BLaER1 (cell line): Measurements from ENCODE around the gene FAM237B.

Source experiments
- H3K27ac ChIP-seq: shearing (Covaris generic); formaldehyde crosslinking; 2 replicates; pipeline ENCODE4 v1.8.1; 2022
- H3K27me3 ChIP-seq: shearing (Covaris generic); formaldehyde crosslinking; 2 replicates; pipeline ENCODE4 v1.8.1; 2022
- H3K36me3 ChIP-seq: shearing (Covaris generic); formaldehyde crosslinking; 2 replicates; pipeline ENCODE4 v1.8.1; 2022
- H3K4me1 ChIP-seq: shearing (Covaris generic); formaldehyde crosslinking; 2 replicates; pipeline ENCODE4 v1.8.1; 2022
- H3K4me2 ChIP-seq: shearing (Covaris generic); formaldehyde crosslinking; 2 replicates; pipeline ENCODE4 v1.8.1; 2022
- H3K4me3 ChIP-seq: shearing (Covaris generic); formaldehyde crosslinking; 2 replicates; pipeline ENCODE4 v1.8.1; 2022
- H3K9ac ChIP-seq: shearing (Covaris generic); formaldehyde crosslinking; 2 replicates; pipeline ENCODE4 v1.8.1; 2022
- H3K9me3 ChIP-seq: shearing (Covaris generic); formaldehyde crosslinking; 2 replicates; pipeline ENCODE4 v1.8.1; 2022
- H4K20me1 ChIP-seq: shearing (Covaris generic); formaldehyde crosslinking; 2 replicates; pipeline ENCODE4 v1.8.1; 2022
- Cebpa-rat ChIP-seq: shearing (Covaris generic); IDR thresholded peaks from 2 replicates; pipeline ENCODE4 v1.8.1; 2022

Gene FAM237B

GRCh38 chr7:90298145-90299038, 22.7 kb downstream of the FAM237B start:
- no peaks in the 10 kb centered on the region for H3K4me1 ChIP-seq
- TF ChIP-seq Cebpa-rat, result no peak
- H3K9ac ChIP-seq, result no peak overlapping the region
- H3K9me3 ChIP-seq, result no peaks in the 10 kb centered on the region
- no peak overlapping the region for H3K4me3 ChIP-seq
- H3K27ac ChIP-seq, result no peak overlapping the region
- no peaks in the 10 kb centered on the region for H4K20me1 ChIP-seq
- H3K4me2 ChIP-seq, result no peak overlapping the region
- no peaks in the 10 kb centered on the region for H3K27me3 ChIP-seq
- H3K36me3 ChIP-seq, result no peaks in the 10 kb centered on the region

- no peak overlapping the region for H3K9ac ChIP-seq
- no peak overlapping the region for H3K4me2 ChIP-seq
- no peak overlapping the region for H3K27ac ChIP-seq
Measured at GRCh38 chr7:90290244-90291113, 30.6 kb downstream of the FAM237B start.

DNA sequence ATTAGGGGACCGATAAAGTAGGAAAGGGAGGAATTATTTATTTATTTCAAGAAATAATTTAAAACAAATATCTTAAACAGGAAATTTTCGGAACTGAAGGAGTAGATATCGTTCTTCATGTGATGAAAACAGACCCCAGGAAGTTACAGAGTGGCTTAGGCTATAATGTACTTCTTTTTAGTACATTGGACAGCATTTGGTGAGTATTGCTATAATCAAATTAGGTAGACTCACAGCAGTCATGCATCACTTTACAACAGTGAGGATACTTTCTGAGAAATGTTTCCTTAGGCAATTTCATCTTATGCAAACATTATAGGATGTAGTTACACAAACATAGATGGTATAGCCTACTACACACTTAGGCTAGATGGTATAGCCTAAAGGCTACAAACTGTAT, 33.0 kb downstream of the FAM237B start:
- peaks cover 8% of the 10 kb centered on the region; the same call in 1 of the 2 replicates for H3K9me3 ChIP-seq
- no peaks in the 10 kb centered on the region for H3K36me3 ChIP-seq
- no peak overlapping the region for H3K9ac ChIP-seq
- H3K27ac ChIP-seq, result no peak overlapping the region
- H4K20me1 ChIP-seq, result no peaks in the 10 kb centered on the region
- no peak overlapping the region for H3K4me3 ChIP-seq
- no peak overlapping the region for H3K4me2 ChIP-seq
- no peak for TF ChIP-seq Cebpa-rat
- H3K27me3 ChIP-seq, result no peaks in the 10 kb centered on the region
- no peaks in the 10 kb centered on the region for H3K4me1 ChIP-seq

More at GRCh38 chr7:90290244-90291113, 30.6 kb downstream of the FAM237B start:
- Histone ChIP-seq H3K27me3 (no peaks in the 10 kb centered on the region), H4K20me1 (no peaks in the 10 kb centered on the region), H3K9me3 (peaks cover 8% of the 10 kb centered on the region; the same call in 1 of the 2 replicates), H3K4me3 (no peak overlapping the region), H3K36me3 (no peaks in the 10 kb centered on the region), H3K4me1 (no peaks in the 10 kb centered on the region)
- TF ChIP-seq Cebpa-rat, result no peak

DNA sequence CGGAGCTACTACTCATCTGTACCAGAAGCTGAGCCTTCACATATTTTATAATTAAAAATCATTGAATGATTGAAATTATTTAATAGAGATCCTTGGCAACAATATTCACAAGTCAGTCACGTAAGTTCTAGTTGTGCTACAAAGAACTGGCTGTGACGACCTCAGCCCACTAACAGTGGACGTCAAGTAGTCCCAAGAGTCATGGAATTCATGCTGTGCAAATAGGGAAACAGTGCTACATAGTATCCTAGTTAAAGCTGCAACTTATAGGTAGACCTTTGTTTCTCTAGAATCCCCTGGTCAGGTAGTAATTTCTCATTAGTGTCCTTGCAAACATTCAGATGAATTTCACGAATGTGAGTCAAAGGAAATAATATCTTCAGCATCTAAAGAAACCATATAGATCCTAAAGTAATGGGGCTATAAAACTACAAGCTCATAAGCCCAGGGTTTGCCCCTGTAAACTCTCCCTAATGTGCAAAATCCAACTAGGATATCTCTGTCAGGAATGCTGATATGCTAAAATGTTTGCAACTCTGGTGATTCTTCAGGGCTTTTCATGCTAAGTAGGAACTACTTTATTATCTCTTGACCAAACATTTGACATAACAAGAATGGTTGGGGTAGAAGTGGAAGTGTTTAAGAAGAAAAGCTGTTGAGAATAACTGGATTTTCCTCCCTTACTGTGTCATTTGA, 44.9 kb downstream of the FAM237B start:
- Histone ChIP-seq H3K4me1 (no peaks in the 10 kb centered on the region), H4K20me1 (no peaks in the 10 kb centered on the region), H3K4me2 (no peak overlapping the region), H3K27me3 (no peaks in the 10 kb centered on the region), H3K9ac (no peak overlapping the region), H3K36me3 (no peaks in the 10 kb centered on the region), H3K9me3 (no peaks in the 10 kb centered on the region), H3K27ac (no peak overlapping the region), H3K4me3 (no peak overlapping the region)
- no peak for TF ChIP-seq Cebpa-rat

GRCh38 chr7:90274161-90274560, 46.9 kb downstream of the FAM237B start:
- H3K36me3 ChIP-seq, result no peaks in the 10 kb centered on the region
- no peaks in the 10 kb centered on the region for H4K20me1 ChIP-seq
- no peak overlapping the region for H3K4me3 ChIP-seq
- H3K4me2 ChIP-seq, result no peak overlapping the region
- no peaks in the 10 kb centered on the region for H3K9me3 ChIP-seq
- H3K4me1 ChIP-seq, result no peaks in the 10 kb centered on the region
- no peaks in the 10 kb centered on the region for H3K27me3 ChIP-seq
- TF ChIP-seq Cebpa-rat, result no peak
- H3K27ac ChIP-seq, result no peak overlapping the region
- no peak overlapping the region for H3K9ac ChIP-seq

GRCh38 chr7:90272242-90272641, 48.9 kb downstream of the FAM237B start:
- TF ChIP-seq Cebpa-rat, result no peak

GRCh38 chr7:90271753-90272152, 49.4 kb downstream of the FAM237B start:
- Histone ChIP-seq H3K9me3 (no peaks in the 10 kb centered on the region), H3K4me2 (no peak overlapping the region), H3K27me3 (no peaks in the 10 kb centered on the region), H3K4me3 (no peak overlapping the region), H3K9ac (no peak overlapping the region), H3K4me1 (no peaks in the 10 kb centered on the region), H3K27ac (no peak overlapping the region), H3K36me3 (no peaks in the 10 kb centered on the region), H4K20me1 (no peaks in the 10 kb centered on the region)
- no peak for TF ChIP-seq Cebpa-rat

More at GRCh38 chr7:90272242-90272641, 48.9 kb downstream of the FAM237B start:
- H3K4me1 ChIP-seq, result no peaks in the 10 kb centered on the region
- no peaks in the 10 kb centered on the region for H3K9me3 ChIP-seq
- no peaks in the 10 kb centered on the region for H4K20me1 ChIP-seq
- no peak overlapping the region for H3K4me2 ChIP-seq
- no peaks in the 10 kb centered on the region for H3K36me3 ChIP-seq
- no peak overlapping the region for H3K9ac ChIP-seq
- no peak overlapping the region for H3K27ac ChIP-seq
- no peaks in the 10 kb centered on the region for H3K27me3 ChIP-seq
- no peak overlapping the region for H3K4me3 ChIP-seq

DNA sequence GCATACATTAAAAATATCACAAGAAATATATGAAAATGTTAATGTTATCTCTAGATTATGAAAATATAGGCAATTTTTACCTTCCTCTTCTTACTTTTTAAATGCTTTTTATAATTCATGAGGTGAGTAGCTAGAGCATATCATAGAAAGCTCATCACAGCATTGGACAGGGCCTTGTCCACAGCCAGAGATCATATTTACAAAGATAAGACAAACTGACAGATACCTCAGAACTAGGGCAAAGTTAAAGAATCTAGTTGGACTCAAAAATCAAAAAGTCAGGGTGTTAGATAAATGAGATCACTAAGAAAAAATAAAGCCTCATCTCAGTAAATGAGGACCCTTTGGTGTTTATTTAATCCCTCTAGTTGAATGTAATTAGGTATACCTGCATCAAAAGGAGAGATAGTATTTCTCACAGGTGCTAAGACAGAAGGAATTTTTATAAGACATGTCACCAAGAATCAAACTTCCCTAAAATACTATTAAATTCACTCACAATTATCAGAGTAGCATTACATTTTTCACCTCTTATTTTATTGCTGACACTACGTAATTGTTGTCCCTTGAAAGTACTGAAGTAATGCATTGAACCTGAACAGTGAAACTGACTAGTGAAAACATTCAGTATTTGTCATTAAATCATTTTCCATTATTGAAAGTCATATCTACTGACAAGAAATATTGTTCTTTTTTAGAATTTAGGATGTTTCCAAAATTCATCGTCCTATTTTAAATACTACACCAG, 50.5 kb downstream of the FAM237B start:
- Histone ChIP-seq H3K36me3 (no peaks in the 10 kb centered on the region), H3K27me3 (no peaks in the 10 kb centered on the region), H3K4me2 (no peak overlapping the region), H4K20me1 (no peaks in the 10 kb centered on the region), H3K9ac (no peak overlapping the region), H3K4me1 (no peaks in the 10 kb centered on the region), H3K4me3 (no peak overlapping the region), H3K27ac (no peak overlapping the region), H3K9me3 (no peaks in the 10 kb centered on the region)
- TF ChIP-seq Cebpa-rat, result no peak

DNA sequence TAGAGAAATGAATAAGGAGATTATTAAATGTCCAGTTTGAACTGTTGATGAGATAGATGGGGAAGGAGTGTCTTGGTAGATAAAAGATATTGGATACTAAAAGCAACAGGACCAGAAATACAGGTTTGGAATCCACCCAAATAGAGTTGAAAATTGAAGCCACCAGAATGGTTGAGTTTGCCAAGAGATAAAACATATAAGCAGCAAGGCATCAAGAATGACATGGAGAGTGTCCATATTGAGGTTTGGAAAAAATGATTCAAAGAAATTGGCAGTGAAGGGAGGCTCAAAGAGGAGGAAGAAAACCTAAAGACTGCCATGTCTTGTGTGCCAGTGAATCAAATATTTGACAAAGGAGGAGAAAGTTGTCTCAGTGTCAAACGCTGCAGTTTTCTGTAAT, 51.9 kb downstream of the FAM237B start:
- Histone ChIP-seq H3K27me3 (no peaks in the 10 kb centered on the region), H3K9ac (no peak overlapping the region), H3K4me1 (no peaks in the 10 kb centered on the region)

More for the DNA sequence above, 51.9 kb downstream of the FAM237B start:
- no peaks in the 10 kb centered on the region for H3K9me3 ChIP-seq
- no peak overlapping the region for H3K4me2 ChIP-seq
- H3K27ac ChIP-seq, result no peak overlapping the region
- H3K36me3 ChIP-seq, result no peaks in the 10 kb centered on the region
- TF ChIP-seq Cebpa-rat, result no peak
- no peak overlapping the region for H3K4me3 ChIP-seq
- no peaks in the 10 kb centered on the region for H4K20me1 ChIP-seq
